ENCODE results near the gene KCTD2. TPM values are rescaled to one million over a fixed set of nuclear protein-coding genes. Genes with fewer than 3 reads are reported as not detected.
"Not testable (repeated sequence)": the region's sequence is repeated elsewhere in the genome, so short reads cannot be mapped to it uniquely, and the experiment has no call there.

The KCTD2 gene
- total and polyA plus RNA-seq, 2 donors = 15.4 to 29.1 TPM

DNA sequence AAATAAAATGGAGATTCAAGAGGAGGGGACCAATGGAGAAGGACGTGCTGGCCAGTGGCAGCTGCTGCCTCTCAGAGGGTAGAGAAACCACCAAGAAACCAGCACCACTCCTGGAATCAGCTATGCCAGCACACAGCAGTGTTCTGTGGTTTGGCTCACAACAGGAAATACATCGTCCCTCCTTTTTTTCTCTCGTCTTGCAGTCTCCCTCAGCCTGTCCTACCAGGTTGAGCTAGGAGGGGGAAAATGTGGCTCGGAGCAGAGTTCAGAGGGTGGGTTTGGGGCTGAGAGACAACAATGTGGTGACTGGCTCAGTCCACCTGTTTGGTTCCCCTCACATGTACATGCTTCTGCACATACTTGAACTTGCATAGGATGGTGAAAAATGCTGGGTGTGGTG lies 20.8 kb downstream of the KCTD2 start:
- no peaks in the 10 kb centered on the region for H3K4me1 ChIP-seq (ENCODE audit: insufficient read depth)
- H3K4me3 ChIP-seq (ENCODE audit: low read depth, low read length) = no peak overlapping the region
- H3K36me3 ChIP-seq (ENCODE audit: insufficient read depth) = no peaks in the 10 kb centered on the region
- DNase-seq (ENCODE audit: extremely low spot score) = no peak
- WGBS = 58% methylated on average over 4 of the region's 4 CpGs
- no peak overlapping the region for H3K27ac ChIP-seq (ENCODE audit: low read depth)

DNA sequence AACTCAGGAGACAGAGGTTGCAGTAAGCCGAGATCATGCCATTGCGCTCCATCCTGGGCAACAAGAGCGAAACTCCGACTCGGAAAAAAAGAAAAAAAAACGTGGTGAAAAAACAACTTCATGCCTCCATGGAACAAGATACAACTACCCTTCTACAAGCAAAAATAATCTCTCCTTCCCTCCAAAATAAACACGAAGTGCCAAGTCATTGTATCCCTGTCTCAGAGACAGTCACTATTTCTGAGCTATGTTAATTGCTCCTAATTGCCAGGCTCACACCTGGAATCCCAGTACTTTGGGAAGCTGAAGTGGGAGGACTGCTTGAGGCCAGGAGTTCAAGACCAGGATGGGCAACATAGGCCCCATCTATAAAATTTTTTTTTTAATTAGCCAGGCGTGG lies 21.7 kb downstream of the KCTD2 start:
- Histone ChIP-seq H3K27ac (ENCODE audit: low read depth) (no peak overlapping the region), H3K4me3 (ENCODE audit: low read depth, low read length) (no peak overlapping the region), H3K4me1 (ENCODE audit: insufficient read depth) (no peaks in the 10 kb centered on the region), H3K36me3 (ENCODE audit: insufficient read depth) (no peaks in the 10 kb centered on the region)
- WGBS = 84% methylated on average over 8 of the region's 8 CpGs
- DNase-seq (ENCODE audit: extremely low spot score) = no peak

DNA sequence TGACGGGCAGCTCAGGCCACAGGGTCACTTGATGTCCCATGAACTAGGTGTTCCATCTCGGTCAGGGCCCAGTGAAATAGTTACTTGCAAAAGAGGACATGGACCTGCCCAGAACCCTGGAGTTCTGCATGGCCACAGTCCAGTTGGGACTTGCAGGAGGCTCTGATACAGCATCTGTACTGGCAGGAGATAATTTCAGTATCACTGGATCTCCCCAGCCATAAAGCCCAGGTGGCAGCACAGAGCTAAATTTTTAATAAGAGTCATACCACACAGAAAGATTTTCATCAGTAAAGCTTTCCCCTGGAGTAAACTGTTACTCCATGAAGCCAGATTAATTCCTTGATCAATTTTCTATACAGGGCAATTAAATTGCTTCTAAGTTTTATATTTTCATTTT lies 22.8 kb downstream of the KCTD2 start:
- no peak for DNase-seq (ENCODE audit: extremely low spot score)
- WGBS = 92% methylated on average over 2 of the region's 2 CpGs
- H3K36me3 ChIP-seq (ENCODE audit: insufficient read depth) = no peaks in the 10 kb centered on the region
- no peak overlapping the region for H3K4me3 ChIP-seq (ENCODE audit: low read depth, low read length)
- H3K4me1 ChIP-seq (ENCODE audit: insufficient read depth) = no peaks in the 10 kb centered on the region
- no peak overlapping the region for H3K27ac ChIP-seq (ENCODE audit: low read depth)

DNA sequence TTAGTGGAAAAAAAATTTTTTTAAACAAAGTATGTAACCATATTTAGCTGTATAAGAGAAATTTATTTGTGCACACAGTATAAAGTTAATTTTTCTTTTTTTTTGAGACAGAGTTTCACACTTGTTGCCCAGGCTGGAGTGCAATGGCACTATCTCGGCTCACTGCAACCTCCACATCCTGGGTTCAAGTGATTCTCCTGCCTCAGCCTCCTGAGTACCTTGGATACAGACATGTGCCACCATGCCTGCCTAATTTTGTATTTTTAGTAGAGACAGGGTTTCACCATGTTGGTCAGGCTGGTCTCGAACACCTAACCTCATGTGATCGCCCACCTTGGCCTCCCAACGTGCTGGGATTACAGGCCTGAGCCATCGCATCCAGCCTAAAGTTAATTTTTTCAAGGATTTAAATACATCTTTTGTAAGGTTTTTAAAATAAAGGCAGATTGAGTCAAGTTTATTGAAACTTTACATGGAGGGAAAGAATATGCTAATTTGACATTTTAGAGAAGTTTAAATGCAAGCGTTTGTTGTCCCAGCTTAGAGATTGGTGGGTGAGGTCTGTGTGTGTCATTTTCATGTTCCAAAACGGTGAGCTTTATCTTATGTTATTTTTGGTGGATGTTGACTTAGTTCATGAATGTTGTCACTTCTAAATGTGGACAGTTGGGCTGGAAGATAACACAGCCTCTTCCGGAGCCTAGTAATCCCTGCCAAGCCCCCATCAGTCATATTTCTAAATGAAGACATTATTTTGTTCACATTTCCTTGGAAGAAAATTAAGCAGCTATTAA lies 24.6 kb downstream of the KCTD2 start:
- H3K36me3 ChIP-seq (ENCODE audit: insufficient read depth); DNase-seq (ENCODE audit: extremely low spot score); H3K27ac ChIP-seq (ENCODE audit: low read depth); H3K4me3 ChIP-seq (ENCODE audit: low read depth, low read length); H3K4me1 ChIP-seq (ENCODE audit: insufficient read depth): not testable (repeated sequence)
- 78% methylated on average over 8 of the region's 8 CpGs for WGBS

DNA sequence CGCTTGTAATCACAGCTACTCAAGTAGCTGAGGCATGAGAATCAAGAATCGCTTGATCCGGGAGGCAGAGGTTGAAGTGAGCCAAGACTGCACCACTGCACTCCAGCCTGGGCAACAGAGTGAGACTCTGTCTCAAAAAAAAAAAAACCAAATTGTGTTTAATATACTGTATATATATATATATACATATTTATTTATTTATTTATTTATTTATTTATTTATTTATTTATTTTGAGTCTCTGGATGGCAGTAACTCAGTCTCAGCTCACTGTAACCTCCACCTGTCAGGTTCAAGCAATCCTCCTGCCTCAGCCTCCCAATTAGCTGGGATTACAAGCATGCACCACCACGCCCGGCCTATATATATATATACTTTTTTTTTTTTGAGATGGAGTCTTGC lies 25.9 kb downstream of the KCTD2 start:
- H3K4me3 ChIP-seq (ENCODE audit: low read depth, low read length); H3K4me1 ChIP-seq (ENCODE audit: insufficient read depth); DNase-seq (ENCODE audit: extremely low spot score); H3K36me3 ChIP-seq (ENCODE audit: insufficient read depth); H3K27ac ChIP-seq (ENCODE audit: low read depth): not testable (repeated sequence)
- WGBS = 97% methylated on average over 5 of the region's 5 CpGs

DNA sequence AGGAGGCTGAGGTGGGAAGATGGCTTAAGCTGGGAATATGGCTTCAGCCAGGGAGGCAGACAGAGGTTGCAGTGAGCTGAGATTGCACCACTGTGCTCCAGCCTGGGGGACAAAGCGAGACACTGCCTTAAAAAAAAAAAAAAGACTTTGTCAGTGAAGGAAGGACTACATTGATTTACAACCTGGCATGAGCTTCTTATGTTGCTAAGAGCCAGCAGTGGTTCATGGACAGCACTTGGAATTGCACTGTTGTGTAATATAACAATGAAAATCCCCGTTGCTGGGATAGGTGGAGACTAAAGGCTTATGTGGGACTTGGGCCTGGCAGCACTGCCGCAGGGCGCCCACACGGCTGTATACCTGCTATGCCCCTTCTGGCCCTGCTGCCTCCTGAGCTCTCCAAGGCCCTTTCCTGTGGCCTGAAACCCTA lies 26.6 kb downstream of the KCTD2 start:
- DNase-seq (ENCODE audit: extremely low spot score) = no peak
- 49% methylated on average over 5 of the region's 5 CpGs for WGBS
- no peaks in the 10 kb centered on the region for H3K36me3 ChIP-seq (ENCODE audit: insufficient read depth)
- no peak overlapping the region for H3K27ac ChIP-seq (ENCODE audit: low read depth)
- H3K4me3 ChIP-seq (ENCODE audit: low read depth, low read length) = no peak overlapping the region
- H3K4me1 ChIP-seq (ENCODE audit: insufficient read depth) = peaks cover 1% of the 10 kb centered on the region

DNA sequence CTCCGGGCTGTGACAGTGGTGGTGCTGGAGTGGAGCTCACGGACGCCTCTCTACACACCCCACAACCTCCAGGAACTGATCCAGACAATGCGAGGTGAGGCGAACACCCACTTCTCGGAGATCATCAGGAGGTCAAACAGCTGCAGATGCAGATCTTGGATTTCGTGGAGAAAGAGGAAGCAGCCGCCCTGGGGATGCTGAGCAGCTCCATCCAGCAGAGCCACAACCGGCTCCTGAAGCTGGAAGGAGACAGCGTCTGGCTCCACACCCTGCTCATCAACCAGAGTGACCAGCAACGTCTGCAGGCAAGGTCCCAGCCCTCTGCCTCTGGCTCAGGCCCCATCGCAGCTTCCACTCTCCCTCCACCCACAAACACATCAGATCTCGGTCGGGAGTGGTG lies 27.5 kb downstream of the KCTD2 start:
- Histone ChIP-seq H3K27ac (ENCODE audit: low read depth) (no peak overlapping the region), H3K4me1 (ENCODE audit: insufficient read depth) (peaks cover 1% of the 10 kb centered on the region), H3K4me3 (ENCODE audit: low read depth, low read length) (no peak overlapping the region), H3K36me3 (ENCODE audit: insufficient read depth) (no peaks in the 10 kb centered on the region)
- no peak for DNase-seq (ENCODE audit: extremely low spot score)
- 61% methylated on average over 14 of the region's 14 CpGs for WGBS

DNA sequence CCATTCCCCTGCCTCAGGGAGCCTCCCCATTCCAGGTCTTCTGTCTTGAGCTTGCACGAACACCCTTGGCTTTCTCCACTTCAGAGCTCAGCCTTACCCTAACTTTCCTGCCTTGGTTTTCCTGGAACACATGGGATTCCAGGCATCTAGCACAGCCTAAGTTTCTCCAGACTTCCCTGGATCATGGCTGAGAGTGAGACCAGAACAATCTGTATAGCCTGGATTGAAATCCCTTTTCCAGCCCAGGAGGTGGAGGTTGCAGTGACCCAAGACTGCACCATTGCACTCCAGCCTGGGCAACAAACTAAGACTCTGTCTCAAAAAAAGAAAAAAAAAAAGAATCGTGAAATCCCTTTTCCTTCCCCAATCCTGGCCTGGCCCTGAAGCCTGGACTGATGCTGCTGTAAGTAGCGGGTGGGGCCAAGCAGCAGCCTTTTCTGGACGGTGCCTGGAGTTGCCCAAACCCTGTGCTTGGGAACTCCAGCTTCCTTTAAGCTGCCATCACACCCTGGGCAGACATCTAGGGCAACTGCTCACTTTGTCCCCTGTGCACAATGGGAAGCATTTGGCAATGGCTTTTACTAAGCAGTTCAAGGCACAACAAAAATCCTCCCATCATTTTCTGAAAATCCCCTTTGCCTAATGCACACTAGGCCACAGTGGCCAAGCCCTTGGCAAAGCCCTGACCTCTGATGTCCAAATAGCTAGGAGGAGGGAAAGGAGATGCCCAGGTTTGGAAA lies 28.7 kb downstream of the KCTD2 start:
- H3K4me1 ChIP-seq (ENCODE audit: insufficient read depth) = peaks cover 1% of the 10 kb centered on the region
- 60% methylated on average over 4 of the region's 4 CpGs for WGBS
- no peak overlapping the region for H3K4me3 ChIP-seq (ENCODE audit: low read depth, low read length)
- no peak overlapping the region for H3K27ac ChIP-seq (ENCODE audit: low read depth)
- no peak for DNase-seq (ENCODE audit: extremely low spot score)
- H3K36me3 ChIP-seq (ENCODE audit: insufficient read depth) = no peaks in the 10 kb centered on the region

DNA sequence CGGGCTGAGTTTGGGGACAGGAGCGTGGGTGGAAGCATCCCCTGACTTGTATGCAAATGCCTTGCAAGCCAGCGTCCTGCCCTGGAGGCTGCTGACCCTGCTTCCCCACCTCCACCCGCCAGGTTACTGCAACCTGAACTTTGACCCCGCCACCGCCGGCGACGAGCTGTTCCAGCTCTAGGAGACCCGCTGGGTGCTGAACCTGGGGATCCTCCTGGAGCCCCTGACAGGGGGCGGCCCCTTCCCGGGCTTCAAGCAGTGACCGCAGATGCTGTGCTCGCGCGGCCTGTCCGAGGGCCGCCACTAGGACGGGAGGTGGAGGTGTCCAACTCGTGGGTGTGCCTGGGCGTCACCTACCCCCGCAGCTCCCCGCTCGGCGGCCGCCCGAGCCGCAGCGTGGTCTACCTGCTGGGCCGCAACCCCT lies 30.1 kb downstream of the KCTD2 start:
- H3K4me3 ChIP-seq (ENCODE audit: low read depth, low read length) = peak overlapping the region; percentile 24
- H3K36me3 ChIP-seq (ENCODE audit: insufficient read depth) = no peaks in the 10 kb centered on the region
- 29% methylated on average over 30 of the region's 30 CpGs for WGBS
- peaks cover 1% of the 10 kb centered on the region for H3K4me1 ChIP-seq (ENCODE audit: insufficient read depth)
- peak overlapping the region; percentile 43 for H3K27ac ChIP-seq (ENCODE audit: low read depth)
- no peak for DNase-seq (ENCODE audit: extremely low spot score)

DNA sequence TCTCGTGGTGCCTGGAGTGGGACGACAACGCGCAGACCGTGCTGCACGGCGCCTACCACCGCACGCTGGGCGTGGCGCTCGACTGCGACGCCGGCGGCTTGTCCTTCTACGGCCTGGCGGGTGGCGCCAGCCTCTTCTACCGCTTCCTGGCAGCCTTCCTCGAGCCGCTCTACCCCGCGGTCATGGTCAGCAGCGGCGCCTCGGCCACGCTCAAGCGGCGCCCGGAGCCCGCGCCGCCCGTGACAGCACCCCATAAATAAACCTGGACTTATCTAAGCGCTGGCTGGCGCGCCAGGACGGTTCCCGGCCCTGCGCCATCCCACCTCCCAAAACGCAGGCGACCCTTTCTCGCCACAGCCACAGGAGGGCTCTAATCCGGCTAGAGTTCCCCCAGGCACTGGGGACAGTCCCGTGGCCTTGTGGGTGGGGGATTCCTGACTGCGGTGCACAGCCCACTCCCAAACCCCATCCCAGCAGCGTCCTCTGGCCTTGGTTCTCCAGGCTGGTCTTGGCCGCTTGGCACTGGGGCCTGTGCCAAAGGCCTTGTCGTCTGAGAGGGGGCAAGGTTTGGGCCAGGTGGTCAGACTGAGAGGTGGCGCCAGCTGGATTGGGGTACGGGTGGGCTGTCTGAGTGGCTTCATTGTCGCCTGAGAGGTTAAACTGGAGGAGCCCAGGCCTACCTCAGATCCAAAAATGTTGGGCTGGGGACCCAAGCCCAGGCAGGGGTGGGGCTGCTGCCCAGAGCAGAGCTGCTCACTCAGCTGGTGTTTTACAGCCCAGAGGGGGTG lies 30.7 kb downstream of the KCTD2 start:
- DNase-seq (ENCODE audit: extremely low spot score) = no peak
- no peaks in the 10 kb centered on the region for H3K36me3 ChIP-seq (ENCODE audit: insufficient read depth)
- H3K4me1 ChIP-seq (ENCODE audit: insufficient read depth) = peaks cover 1% of the 10 kb centered on the region
- H3K4me3 ChIP-seq (ENCODE audit: low read depth, low read length) = peak overlapping the region; percentile 24
- WGBS = 5% methylated on average over 53 of the region's 53 CpGs
- H3K27ac ChIP-seq (ENCODE audit: low read depth) = peak overlapping the region; percentile 43

DNA sequence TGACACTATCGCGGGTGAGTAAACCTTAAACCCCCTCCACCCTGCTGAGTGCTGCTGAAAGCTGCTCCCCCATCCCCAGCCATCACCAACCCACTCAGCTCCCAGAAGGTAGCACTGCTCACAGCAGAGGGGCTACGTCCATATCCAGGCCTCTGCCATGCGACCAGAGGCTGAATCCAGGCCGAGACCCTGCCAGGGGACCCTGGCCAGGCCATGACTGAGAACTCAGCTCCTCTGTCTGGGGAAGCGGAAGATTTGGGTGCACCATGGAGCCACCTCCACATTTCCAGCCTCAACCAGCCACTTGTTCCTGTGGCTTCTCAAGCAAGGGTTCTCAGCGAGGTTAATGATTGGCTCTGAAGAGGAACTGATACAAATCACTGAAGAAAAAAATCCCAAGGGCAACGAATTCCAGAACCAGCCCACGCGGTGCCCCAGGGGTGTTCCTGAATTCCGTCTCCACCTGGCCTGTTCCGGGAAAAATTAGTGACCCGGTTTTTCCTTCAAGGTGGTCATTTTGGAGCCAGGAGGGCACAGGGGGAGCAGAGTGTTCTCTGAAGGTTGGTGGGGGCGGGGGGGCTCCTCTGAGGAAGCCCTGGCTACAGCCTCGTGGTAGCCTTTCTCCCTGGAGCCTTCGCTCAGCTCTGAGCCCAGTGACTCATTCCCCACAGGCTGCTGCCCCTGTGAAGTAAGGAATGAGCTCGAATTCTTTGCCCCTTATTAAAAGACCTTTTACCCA lies 31.4 kb downstream of the KCTD2 start:
- no peaks in the 10 kb centered on the region for H3K36me3 ChIP-seq (ENCODE audit: insufficient read depth)
- 67% methylated on average over 17 of the region's 17 CpGs for WGBS
- DNase-seq (ENCODE audit: extremely low spot score) = no peak
- no peak overlapping the region for H3K27ac ChIP-seq (ENCODE audit: low read depth)
- H3K4me1 ChIP-seq (ENCODE audit: insufficient read depth) = peaks cover 1% of the 10 kb centered on the region
- H3K4me3 ChIP-seq (ENCODE audit: low read depth, low read length) = no peak overlapping the region

DNA sequence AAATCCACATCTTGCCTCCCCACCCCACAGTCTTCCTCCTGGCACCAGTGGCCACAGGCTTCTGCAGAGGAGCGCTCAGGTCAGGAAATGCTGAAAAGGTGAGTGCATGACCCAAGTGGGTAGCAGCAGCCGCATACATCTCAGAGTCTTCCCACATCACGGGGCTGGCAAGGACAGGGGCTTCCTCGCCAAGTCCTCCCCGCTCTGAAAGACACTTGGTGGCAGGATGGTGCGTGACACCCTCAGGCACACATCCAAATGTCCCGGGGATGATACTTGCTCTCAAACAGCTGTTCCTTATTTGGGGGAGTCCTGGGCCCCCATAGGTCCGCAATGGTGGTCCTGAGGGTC lies 32.0 kb downstream of the KCTD2 start:
- no peak overlapping the region for H3K4me3 ChIP-seq (ENCODE audit: low read depth, low read length)
- no peak overlapping the region for H3K27ac ChIP-seq (ENCODE audit: low read depth)
- 70% methylated on average over 8 of the region's 8 CpGs for WGBS
- H3K36me3 ChIP-seq (ENCODE audit: insufficient read depth) = no peaks in the 10 kb centered on the region
- H3K4me1 ChIP-seq (ENCODE audit: insufficient read depth) = peaks cover 1% of the 10 kb centered on the region
- no peak for DNase-seq (ENCODE audit: extremely low spot score)
